ENCODE data around the gene APOA5. TPM values are rescaled to one million over a fixed set of nuclear protein-coding genes. Genes with fewer than 3 reads are reported as not detected.
"Not testable (repeated sequence)": the region's sequence is repeated elsewhere in the genome, so short reads cannot be mapped to it uniquely, and the experiment has no call there.

APOA5 gene
- total RNA-seq, 1 donor from 2014 or later: not detected

DNA sequence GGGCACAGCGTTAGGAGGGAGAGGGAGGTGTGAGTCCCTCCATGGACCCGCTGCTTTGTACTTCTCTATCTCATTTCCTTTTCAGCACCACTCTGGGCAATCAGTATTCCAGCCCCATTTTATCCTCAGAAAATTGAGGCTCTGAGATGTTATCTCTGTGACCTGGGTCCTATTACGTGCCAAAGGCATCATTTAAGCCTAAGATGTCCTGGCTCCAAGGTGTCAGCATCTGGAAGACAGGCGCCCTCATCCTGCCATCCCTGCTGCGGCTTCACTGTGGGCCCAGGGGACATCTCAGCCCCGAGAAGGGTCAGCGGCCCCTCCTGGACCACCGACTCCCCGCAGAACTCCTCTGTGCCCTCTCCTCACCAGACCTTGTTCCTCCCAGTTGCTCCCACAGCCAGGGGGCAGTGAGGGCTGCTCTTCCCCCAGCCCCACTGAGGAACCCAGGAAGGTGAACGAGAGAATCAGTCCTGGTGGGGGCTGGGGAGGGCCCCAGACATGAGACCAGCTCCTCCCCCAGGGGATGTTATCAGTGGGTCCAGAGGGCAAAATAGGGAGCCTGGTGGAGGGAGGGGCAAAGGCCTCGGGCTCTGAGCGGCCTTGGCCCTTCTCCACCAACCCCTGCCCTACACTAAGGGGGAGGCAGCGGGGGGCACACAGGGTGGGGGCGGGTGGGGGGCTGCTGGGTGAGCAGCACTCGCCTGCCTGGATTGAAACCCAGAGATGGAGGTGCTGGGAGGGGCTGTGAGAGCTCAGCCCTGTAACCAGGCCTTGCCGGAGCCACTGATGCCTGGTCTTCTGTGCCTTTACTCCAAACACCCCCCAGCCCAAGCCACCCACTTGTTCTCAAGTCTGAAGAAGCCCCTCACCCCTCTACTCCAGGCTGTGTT is 37.2 kb upstream of the APOA5 start:
- no peak for DNase-seq (ENCODE audit: low read depth, low spot score)

DNA sequence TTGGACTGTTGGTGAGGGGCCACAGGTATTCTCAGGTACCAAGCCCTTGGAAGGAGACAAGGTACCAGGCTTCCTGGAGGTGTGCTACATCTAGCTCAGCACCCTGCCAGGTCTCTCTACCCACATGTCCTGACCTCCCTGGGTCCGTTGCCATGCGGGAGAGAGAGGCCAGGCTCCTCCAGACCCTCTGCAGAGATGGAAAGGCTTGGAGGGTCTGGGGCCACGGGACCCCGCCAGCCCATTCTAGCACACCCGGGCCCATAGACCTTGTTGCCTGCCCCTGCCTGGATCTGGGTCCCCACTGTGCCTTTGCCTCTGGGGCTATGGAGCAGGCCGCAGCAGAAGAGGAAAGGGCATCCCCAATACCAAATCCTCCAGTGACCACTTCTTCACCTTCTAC is 35.8 kb upstream of the APOA5 start:
- DNase-seq (ENCODE audit: low read depth, low spot score): no peak

GRCh38 chr11:116826751-116827431 is 35.2 kb upstream of the APOA5 start:
- DNase-seq (ENCODE audit: low read depth, low spot score): no peak

DNA sequence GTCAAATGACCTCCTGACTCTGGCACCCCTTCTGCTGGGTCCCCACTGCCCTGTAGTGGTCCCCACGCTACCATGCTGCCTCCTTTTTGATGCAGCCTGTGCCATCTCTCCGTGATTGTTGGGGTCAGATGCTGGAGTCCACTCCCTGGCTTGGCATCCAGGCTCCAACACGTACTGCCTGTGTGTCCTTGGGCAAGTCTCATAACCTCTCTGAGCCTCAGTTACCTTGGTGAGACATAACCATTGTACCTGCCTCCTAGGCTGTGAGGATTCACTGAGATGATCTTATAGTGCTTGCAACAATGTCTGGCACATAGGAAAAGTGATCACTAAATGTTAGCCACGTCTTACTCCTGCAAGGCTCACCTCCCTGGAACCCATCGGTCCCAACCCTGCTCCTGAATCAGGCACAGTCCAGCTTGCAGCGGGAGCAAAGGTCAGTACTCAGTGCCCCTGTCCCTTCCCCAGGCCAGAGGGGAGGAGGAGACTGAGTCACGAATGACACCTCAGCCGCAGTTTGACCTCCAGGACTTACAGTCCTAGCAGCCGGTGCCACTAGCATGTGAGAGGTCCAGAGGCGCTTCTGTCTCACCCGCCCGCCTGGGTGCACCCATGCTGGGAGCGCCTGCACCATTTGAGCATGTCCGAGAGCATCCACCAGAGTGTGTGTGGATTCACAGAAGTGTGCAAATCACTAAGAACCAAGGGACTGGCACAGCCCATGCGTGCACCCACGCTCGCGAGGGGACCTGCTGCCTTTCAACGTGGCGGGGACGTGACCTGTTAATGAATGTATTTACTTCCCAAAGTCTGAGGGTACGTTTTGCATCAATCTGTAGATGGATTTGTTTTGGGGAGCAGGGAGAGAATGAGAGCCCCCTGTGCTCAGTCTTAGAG is 34.4 kb upstream of the APOA5 start:
- no peak for DNase-seq (ENCODE audit: low read depth, low spot score)

DNA sequence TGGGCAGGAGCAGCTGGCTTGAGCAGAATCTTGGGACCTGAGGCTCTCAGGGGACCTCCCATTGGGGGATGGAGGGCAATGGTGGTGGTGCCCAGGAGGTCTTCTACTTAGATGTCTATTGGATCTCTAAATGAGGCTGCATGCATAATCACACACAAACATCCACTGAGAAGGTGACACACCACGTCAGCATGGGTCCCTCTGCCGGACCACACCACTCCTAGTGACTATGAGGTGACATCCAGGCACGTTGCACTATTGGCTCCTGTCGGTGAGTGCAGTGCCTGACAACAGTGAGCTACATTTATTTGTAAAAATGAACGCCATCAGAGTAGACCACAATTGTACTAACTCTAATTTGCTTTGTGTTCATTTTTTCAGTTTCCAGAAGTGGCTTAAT is 33.8 kb upstream of the APOA5 start:
- DNase-seq (ENCODE audit: low read depth, low spot score): no peak

DNA sequence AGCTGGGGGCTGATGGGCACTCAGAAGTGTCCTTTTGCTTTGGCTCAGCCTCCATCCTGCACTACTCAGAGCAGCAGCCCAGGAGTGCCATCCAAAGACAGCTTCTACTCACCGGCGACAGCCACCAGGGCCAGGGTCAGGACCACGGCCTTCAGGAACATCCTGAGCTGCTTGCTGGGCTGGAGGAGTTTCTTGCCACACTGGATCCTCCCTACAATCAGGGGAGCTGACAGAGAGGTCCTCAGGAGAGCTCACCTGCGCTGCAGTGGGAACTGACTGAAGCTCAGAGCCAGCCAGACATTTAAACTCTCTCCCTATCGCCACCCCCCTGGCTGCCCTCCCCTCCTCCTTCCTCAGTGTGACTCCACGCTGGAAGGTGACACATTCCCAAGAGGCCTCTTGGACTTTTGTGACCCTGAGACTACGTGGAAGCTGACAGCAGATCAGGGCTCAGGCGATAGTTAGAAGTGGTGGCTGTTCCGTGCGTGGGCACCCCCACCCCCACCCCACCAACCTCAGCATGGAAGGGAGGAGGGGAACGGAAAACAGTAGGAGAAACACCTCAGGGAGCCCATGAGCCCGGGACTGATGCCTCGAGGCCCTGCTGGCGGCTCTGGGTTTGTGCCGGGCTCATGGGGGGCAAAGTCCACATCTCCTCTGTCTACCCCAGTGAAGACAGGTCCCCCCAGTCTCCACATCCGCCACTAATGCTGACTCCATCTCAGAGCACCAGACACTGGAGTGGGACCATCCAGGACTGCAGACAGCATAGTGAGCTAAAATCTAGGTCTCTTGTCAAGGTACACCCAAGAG is 31.6 kb upstream of the APOA5 start, which contains the start of gene APOA4:
TSS of gene APOA4 (minus strand) at position 274 of the 813 bp plus-strand sequence. CDS start at position 161, 113 bp downstream.
- DNase-seq (ENCODE audit: low read depth, low spot score): no peak

GRCh38 chr11:116822575-116822974 is 30.9 kb upstream of the APOA5 start:
- DNase-seq (ENCODE audit: low read depth, low spot score): no peak

- DNase-seq (ENCODE audit: low read depth, low spot score): no peak
Observed at GRCh38 chr11:116821050-116821918, 29.6 kb upstream of the APOA5 start.

- DNase-seq (ENCODE audit: low read depth, low spot score): no peak
Observed at GRCh38 chr11:116819049-116819448, 27.4 kb upstream of the APOA5 start.

DNA sequence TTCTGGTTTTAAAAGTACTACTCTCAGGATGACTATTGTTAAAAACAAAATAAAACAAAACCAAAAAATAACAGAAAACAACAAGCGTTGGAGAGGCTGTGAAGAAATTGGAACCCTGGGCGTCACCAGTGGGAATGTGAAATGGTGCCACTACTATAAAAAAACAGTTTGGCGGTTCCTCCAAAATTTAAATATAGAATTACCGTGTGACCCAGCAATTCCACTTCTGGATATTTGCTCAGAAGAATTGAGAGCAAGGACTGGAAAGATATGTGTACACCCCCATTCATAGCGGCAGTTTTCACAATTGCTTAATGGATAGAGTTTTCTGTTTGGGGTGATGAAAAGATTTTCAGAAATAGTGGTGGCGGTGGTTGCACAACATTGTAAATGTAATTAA is 22.8 kb upstream of the APOA5 start:
- no peak for DNase-seq (ENCODE audit: low read depth, low spot score)

DNA sequence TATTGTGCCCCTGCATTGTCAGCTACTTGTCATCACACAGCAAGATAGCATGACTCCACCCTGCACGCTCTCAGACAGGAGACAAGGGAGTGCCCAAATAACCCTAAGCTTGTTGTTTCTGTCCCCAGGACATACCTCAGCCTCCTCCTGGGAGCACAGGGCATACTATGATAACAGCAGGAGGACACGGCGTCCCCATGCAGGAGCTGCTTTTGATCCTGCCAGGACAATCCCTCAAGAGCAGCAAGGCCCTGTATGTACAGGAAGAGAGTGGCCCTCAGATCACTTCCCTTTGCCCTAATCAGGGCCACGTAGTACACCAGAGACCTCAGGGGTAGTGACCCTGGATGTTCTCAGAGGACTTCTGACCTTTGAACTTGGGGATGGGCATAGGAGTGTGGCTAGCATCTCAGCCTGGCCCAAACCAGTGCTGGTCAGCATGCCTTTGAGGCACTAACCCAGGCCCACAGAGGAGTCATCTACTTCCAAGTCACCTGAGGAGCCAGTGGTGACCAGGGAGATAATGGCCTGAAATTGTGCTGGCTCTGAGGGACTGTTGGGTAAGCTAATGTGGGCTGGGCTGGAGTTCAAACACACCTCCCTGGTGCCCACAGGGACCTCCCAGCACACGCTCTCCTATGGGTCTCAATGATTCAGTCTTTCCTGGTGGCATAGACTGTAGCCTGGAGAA is 22.2 kb upstream of the APOA5 start:
- DNase-seq (ENCODE audit: low read depth, low spot score): no peak

GRCh38 chr11:116813170-116813569 is 21.5 kb upstream of the APOA5 start:
- DNase-seq (ENCODE audit: low read depth, low spot score): no peak

- no peak for DNase-seq (ENCODE audit: low read depth, low spot score)
Observed at GRCh38 chr11:116812109-116812508, 20.4 kb upstream of the APOA5 start.

GRCh38 chr11:116811194-116811593 is 19.5 kb upstream of the APOA5 start:
- DNase-seq (ENCODE audit: low read depth, low spot score): no peak

- DNase-seq (ENCODE audit: low read depth, low spot score): no peak
Observed at GRCh38 chr11:116808262-116809175, 16.8 kb upstream of the APOA5 start.

GRCh38 chr11:116807601-116808261 is 16.1 kb upstream of the APOA5 start:
- no peak for DNase-seq (ENCODE audit: low read depth, low spot score)

- DNase-seq (ENCODE audit: low read depth, low spot score): no peak
Observed at GRCh38 chr11:116804001-116804400, 12.3 kb upstream of the APOA5 start.

GRCh38 chr11:116801662-116802061 is 10.0 kb upstream of the APOA5 start:
- not testable (repeated sequence) for DNase-seq (ENCODE audit: low read depth, low spot score)

Measured in pulmonary artery endothelial cell (primary cell).